ENCODE measurements around the gene C12orf60. TPM values are rescaled to one million over a fixed set of nuclear protein-coding genes. Genes with fewer than 3 reads are reported as not detected.
"Not testable (repeated sequence)": the region's sequence is repeated elsewhere in the genome, so short reads cannot be mapped to it uniquely, and the experiment has no call there.

Gene C12orf60, protein sequence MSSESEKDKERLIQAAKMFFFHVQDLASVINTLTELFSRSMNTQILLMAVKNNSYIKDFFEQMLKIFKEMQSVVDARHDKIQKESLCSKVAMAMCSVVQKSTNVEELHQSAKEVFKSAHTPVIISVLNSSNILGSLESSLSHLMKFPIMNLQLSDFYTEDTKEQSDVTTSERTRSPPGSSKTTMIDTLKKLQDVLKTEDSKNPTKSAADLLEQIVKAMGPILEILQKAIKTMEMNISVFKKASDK
- total RNA-seq (3.6 TPM), polyA plus RNA-seq (1.0 TPM)

DNA sequence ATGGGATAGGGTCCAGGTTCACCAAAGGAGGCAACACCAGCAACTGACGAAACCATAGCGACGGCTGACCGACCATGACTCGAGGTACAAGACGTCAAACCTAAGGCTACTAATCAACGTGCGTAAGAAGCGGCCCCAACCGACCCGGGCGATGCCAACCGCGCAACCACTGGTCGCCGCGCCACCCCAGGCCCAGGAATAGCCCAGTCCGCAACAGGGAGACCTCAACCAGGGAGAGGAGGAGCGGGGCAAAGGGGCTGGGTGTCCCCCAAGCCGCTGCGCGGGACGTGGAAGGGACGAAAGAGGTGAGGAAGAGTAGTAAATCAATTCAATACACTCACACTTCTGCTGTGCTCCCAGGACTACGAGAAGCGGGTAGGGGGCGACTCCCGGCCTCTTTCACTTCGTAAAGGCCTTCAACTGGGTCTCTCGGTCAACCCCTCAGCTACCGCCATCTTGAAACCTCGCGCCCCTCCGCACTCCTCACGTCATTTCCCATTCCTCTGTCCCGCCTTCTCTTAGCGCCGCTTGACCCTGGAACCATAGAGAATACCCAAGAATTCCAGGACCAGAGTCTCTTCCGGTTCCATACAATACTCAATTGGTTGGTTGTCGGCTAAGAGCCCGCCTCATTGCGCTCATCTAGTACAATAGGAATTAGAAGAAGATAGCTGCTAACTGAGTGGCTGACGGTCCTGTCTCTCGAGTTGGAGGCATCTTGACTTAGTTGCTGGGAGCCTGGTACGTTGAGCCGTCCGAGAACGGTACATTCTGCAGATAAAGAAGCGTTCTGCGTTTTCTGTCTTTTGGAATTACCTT lies at the start of gene C12orf60, which contains the start of gene WBP11:
Gene C12orf60, plus strand, starts transcription at position 660 of the 819 bp plus-strand sequence. CDS start 19,266 bp downstream, outside the sequence.
Gene WBP11, minus strand, starts transcription at position 468 of the 819 bp plus-strand sequence. CDS start 2,095 bp downstream, outside the sequence.
- peak; percentile 99 for DNase-seq (ENCODE audit: extremely low spot score)
- Histone ChIP-seq H3K4me3 (ENCODE audit: low read depth, low read length) (peak within 1 kb of the TSS; percentile 84), H3K36me3 (ENCODE audit: insufficient read depth) (peaks cover 3% of the 10 kb centered on the region), H3K4me1 (ENCODE audit: insufficient read depth) (no peaks in the 10 kb centered on the region), H3K27ac (ENCODE audit: low read depth) (peak within 1 kb of the TSS; percentile 88)
- under 1% methylated on average over 50 of the region's 50 CpGs for WGBS

DNA sequence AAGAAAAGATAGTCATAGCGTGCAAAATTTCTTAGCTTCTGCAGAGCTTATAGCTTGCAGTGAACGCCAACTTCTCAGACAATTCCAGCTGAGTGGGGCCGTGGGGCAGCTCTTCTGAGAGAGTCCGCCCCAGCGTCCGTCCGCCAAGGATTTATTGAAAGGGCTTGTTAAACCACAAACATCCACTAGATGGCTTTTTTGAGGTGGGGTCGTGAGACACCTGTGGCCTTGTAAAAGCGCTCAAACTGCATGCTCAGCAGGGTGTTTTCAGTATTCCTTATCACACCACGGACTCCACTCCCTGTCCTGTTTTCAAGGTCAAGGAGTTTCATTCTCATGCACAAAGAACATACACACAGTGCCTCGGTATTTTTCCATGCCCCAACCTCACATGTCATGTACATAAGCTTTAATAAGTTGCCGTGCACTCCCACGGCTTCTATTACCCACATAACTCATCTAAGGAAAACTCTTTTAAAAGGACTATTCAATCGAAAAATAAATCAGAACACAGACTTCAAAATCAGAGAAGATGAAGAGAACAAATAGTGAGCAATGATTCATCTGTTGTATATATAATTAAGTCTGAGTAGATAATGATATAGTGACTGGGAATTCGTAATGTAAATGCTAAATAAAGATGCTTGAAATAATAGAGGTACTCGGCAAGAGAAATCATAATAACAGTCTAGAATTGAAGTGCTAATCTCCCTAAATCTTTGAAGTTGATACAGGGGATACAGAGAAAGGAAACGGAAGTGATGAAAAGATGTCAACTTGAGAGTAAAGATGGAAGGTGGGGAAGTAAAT lies 46.9 kb upstream of the C12orf60 start:
- H3K4me1 ChIP-seq (ENCODE audit: insufficient read depth), result peaks cover 1% of the 10 kb centered on the region
- no peak overlapping the region for H3K4me3 ChIP-seq (ENCODE audit: low read depth, low read length)
- no peaks in the 10 kb centered on the region for H3K36me3 ChIP-seq (ENCODE audit: insufficient read depth)
- no peak overlapping the region for H3K27ac ChIP-seq (ENCODE audit: low read depth)
- DNase-seq (ENCODE audit: extremely low spot score), result no peak
- WGBS, result 40% methylated on average over 17 of the region's 17 CpGs

DNA sequence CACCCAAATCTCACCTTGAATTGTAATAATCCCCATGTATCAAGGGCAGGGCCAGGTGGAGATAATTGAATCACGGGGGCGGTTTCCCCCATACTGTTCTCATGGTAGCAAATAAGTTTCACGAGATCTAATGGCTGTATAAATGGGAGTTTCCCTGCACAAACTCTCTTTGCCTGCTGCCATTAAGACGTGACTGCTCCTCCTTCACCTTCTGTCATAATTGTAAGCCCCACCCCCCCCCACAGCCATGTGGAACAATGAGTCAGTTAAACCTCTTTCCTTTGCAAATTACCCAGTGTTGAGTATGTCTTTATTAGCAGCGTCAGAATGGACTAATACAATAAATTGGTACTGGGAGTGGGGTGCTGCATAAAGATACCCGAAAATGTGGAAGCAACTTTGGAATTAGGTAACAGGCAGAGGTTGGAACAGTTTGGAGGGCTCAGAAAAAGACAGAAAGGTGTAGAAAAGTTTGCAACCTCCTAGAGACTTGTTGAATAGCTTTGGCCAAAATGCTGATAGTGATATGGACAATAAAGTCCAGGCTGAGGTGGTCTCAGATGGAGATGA lies 43.7 kb upstream of the C12orf60 start:
- not testable (repeated sequence) for H3K4me1 ChIP-seq (ENCODE audit: insufficient read depth); DNase-seq (ENCODE audit: extremely low spot score); H3K36me3 ChIP-seq (ENCODE audit: insufficient read depth); H3K27ac ChIP-seq (ENCODE audit: low read depth); H3K4me3 ChIP-seq (ENCODE audit: low read depth, low read length)
- 94% methylated on average over 6 of the region's 6 CpGs for WGBS

DNA sequence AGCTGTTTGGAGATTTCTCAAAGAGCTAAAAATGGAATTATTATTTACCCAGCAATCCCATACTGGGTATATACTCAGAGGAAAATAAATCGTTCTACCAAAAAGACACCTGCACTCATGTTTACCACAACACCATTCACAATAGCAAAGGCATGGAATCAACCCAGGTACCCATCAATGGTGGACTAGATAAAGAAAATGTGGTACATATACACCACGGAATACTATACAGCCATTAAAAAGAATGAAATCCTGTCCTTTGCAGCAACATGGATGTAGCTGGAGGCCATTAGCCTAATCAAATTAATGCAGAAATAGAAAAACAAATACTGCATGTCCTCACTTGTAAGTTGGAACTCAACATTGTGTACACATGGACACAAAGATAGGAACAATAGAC lies 38.1 kb upstream of the C12orf60 start:
- no peak for DNase-seq (ENCODE audit: extremely low spot score)
- H3K36me3 ChIP-seq (ENCODE audit: insufficient read depth), result peaks cover 5% of the 10 kb centered on the region
- H3K4me3 ChIP-seq (ENCODE audit: low read depth, low read length), result no peak overlapping the region
- peaks cover 2% of the 10 kb centered on the region for H3K4me1 ChIP-seq (ENCODE audit: insufficient read depth)
- WGBS, result 96% methylated on average over 2 of the region's 2 CpGs
- no peak overlapping the region for H3K27ac ChIP-seq (ENCODE audit: low read depth)

DNA sequence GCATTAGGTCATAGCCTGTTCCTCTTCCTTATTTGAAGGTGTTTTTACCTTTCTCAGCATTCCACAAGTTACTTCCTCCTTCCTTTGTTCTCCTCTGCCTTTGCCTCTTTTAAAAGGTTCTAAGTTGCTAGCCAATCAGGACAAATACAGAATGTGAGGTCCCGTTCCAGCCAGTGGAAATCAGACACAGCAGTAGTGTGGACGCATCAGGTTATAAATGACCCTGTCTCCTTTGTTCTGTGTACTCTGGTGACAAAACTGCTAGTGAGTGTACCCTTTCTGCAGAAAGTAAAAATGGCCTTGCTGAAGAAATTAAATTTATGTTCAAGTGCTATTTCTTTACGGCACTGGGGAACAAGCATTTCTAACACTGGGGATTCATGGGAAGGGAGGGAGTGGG lies 37.5 kb upstream of the C12orf60 start:
- 98% methylated on average over 3 of the region's 3 CpGs for WGBS
- not testable (repeated sequence) for H3K36me3 ChIP-seq (ENCODE audit: insufficient read depth); H3K27ac ChIP-seq (ENCODE audit: low read depth); H3K4me3 ChIP-seq (ENCODE audit: low read depth, low read length); DNase-seq (ENCODE audit: extremely low spot score); H3K4me1 ChIP-seq (ENCODE audit: insufficient read depth)

DNA sequence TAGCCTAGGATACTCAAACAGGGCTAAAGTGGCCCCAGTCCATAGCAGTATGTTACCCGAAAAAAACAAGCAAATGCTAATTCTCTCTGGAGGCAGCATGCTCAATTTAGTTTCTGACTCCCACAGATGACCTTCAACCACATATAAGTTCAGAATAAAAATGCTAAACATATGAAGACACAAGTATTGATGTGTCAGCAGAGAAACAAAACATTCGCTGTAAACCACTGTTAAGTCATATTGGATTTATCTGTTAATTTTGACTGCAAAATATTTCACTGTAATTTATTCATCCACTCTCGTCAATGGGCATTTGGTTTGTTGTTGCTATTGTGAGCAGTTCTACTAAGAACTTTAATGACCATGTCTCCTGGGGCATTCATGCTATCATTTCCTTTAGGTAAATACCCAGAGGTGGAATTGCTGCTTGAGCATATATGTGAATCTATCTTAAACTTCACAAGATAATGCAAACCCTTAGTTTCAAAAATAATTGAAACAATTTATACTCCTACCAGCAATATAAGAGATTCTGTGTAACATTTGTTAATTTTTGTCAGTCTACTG lies 36.7 kb upstream of the C12orf60 start:
- no peak for DNase-seq (ENCODE audit: extremely low spot score)
- H3K4me1 ChIP-seq (ENCODE audit: insufficient read depth), result peaks cover 2% of the 10 kb centered on the region
- H3K4me3 ChIP-seq (ENCODE audit: low read depth, low read length), result no peak overlapping the region
- 93% methylated on average over 3 of the region's 3 CpGs for whole genome bisulfite sequencing
- peaks cover 4% of the 10 kb centered on the region for H3K36me3 ChIP-seq (ENCODE audit: insufficient read depth)
- no peak overlapping the region for H3K27ac ChIP-seq (ENCODE audit: low read depth)

DNA sequence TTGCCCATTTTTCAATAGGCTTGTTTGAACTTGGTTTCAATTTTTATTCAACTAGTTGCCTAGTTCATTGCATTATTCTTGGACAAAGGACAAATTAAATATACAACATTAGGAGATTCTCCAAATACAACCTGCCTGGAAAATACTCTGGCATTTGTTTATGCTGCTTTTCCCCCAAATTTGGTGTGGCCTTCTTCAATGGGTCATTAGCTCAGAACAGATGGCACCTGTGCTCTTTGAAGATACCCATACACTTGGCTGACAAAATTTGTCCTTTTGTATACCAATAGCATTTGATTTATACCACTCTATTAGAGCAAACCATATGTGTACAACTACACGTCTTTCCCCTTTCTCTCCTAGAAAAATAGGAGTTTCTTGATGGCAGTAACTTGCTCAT lies 35.9 kb upstream of the C12orf60 start:
- no peak overlapping the region for H3K27ac ChIP-seq (ENCODE audit: low read depth)
- WGBS, result 83% methylated on average over 1 of the region's 1 CpG
- no peak for DNase-seq (ENCODE audit: extremely low spot score)
- peaks cover 3% of the 10 kb centered on the region for H3K36me3 ChIP-seq (ENCODE audit: insufficient read depth)
- H3K4me3 ChIP-seq (ENCODE audit: low read depth, low read length), result no peak overlapping the region
- H3K4me1 ChIP-seq (ENCODE audit: insufficient read depth), result peaks cover 2% of the 10 kb centered on the region

DNA sequence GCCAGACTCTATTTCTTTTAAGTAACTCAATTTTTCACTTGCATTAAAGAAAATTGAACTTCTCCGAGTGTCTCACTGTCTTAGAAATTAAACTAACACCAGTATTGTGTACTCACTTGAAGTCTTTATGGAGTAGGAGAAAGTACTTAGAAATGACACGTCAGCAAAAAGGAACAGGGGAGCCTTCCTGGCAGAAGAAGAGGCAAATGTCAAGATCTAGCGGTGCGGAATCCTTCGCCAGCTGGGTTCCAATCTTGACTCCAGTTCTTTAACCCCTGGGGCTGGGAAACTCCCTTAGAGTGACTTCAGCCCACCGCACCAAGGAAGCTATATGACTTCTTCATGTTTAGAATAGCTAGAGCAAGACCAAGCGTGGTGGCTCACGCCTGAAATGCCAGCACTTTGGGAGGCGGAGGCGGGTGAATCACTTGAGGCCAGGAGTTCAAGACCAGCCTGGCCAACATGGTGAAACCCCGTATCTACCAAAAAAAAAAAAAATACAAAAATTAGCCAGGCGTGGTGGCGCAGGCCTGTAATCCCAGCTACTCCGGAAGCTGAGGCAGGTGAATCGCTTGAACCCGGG lies 34.6 kb upstream of the C12orf60 start:
- no peak for DNase-seq (ENCODE audit: extremely low spot score)
- 48% methylated on average over 16 of the region's 16 CpGs for WGBS
- Histone ChIP-seq H3K27ac (ENCODE audit: low read depth) (no peak overlapping the region), H3K36me3 (ENCODE audit: insufficient read depth) (peaks cover 3% of the 10 kb centered on the region), H3K4me1 (ENCODE audit: insufficient read depth) (peaks cover 2% of the 10 kb centered on the region), H3K4me3 (ENCODE audit: low read depth, low read length) (peak overlapping the region; percentile 73)

DNA sequence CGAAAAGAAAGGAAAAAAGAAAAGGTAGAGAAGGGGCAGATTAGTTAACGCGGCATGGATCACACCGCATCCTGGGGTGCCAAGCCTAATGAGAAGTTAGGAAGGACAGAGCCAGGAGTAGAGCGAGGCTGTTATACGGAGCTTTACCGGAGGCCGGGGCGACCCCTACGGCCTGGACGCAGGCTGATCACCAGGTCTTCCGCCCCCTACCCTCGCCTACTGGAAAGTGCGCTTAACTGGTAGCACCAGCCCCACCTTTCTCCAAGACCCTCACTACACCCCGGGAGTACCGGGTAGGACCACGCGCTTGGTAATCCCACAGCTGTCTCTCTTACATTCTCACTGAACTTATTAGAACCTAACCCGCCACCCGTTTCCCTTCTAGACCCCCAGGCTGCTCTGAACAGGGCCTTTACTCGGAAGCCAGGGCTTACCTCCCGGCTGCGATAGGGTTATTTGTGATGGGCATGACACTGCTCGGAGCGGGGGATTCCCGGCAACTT lies 34.0 kb upstream of the C12orf60 start:
- Histone ChIP-seq H3K4me1 (ENCODE audit: insufficient read depth) (peaks cover 2% of the 10 kb centered on the region), H3K4me3 (ENCODE audit: low read depth, low read length) (peak overlapping the region; percentile 73), H3K36me3 (ENCODE audit: insufficient read depth) (peaks cover 2% of the 10 kb centered on the region), H3K27ac (ENCODE audit: low read depth) (peak overlapping the region; percentile 70)
- 6% methylated on average over 26 of the region's 26 CpGs for WGBS
- no peak for DNase-seq (ENCODE audit: extremely low spot score)

DNA sequence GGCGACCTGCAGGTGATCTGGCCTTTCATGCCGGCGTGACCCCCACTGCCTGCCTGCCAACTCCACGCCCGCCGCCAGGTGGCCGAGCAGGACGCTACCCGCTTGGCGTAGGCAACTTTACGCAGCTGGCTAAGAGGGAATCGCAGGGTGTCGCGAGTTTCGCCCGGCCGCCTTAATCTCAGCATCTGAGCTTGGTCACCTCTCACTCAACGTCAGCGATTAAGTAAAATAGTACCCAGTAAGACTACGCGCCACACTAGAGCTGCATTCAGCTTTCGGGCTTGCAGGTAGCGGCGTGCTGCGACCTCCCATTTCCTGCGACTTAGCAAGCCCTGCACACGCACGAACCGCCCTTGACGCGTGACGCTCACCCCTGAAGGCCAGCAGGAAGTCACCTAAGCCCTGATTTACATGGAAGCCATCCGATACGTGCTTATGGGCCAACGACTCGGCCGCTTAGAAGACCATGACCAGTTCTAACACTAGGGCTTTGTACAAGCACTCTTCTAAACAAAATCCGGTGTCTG lies 33.4 kb upstream of the C12orf60 start:
- Histone ChIP-seq H3K4me3 (ENCODE audit: low read depth, low read length) (peak overlapping the region; percentile 73), H3K36me3 (ENCODE audit: insufficient read depth) (peaks cover 2% of the 10 kb centered on the region), H3K4me1 (ENCODE audit: insufficient read depth) (peaks cover 2% of the 10 kb centered on the region), H3K27ac (ENCODE audit: low read depth) (peak overlapping the region; percentile 90)
- under 1% methylated on average over 38 of the region's 38 CpGs for whole genome bisulfite sequencing
- no peak for DNase-seq (ENCODE audit: extremely low spot score)

DNA sequence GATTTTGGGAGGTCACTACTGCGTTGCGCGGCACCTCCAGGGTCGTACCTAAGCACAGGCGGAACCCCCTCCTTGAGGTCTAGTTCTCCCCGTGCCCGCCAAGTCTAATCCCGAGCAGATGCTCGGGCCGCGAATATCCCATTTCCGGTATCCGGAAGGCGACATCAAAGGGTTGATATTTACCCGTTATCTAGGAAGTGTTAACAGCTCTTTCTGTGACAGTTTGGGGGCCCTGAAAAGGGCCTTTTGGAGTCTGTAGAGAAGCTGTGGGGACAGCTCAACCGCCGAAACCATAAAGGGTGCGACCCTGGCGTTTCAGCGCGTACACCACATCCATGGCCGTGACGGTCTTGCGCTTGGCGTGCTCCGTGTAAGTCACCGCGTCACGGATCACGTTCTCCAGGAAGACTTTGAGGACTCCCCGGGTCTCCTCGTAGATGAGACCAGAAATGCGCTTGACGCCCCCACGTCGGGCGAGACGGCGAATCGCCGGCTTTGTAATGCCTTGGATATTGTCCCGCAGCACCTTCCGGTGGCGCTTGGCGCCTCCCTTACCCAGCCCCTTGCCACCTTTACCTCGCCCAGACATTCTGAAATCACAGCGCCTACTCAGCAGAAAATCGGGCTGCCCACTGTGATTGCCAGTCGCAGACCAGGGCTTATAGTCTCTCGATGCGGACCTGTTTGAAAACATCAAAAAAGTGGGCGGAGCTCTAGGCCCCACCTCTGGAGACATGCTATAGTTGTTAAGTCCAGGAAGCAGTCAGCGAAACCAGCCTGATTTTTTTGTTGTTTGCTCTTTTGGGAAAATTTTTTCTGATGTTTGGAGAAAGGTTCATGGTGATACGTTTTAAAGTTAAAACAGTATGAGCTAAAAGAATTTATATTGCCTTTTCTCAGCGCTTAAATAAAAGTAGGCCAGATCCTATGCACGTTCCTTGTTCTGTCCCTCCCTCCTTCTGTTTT lies 32.7 kb upstream of the C12orf60 start:
- Histone ChIP-seq H3K36me3 (ENCODE audit: insufficient read depth) (no peaks in the 10 kb centered on the region), H3K27ac (ENCODE audit: low read depth) (peak overlapping the region; percentile 90), H3K4me3 (ENCODE audit: low read depth, low read length) (peak overlapping the region; percentile 73), H3K4me1 (ENCODE audit: insufficient read depth) (peaks cover 2% of the 10 kb centered on the region)
- WGBS, result under 1% methylated on average over 56 of the region's 56 CpGs
- peak; percentile 98 for DNase-seq (ENCODE audit: extremely low spot score)
